GM18870 (cell line): ENCODE measurements around the gene SPTBN5.

Experiments used
- ATAC-seq: cut with Tn5 transposase; IDR thresholded peaks from one replicate; pipeline ENCODE4 v1.9.1; 2021; ENCODE audit warnings: moderate library complexity; ENCODE audit not compliant: unreplicated experiment

The SPTBN5 gene

GRCh38 chr15:41885321-41885720 lies 8.5 kb downstream of the SPTBN5 start:
- ATAC-seq, result no peak

DNA sequence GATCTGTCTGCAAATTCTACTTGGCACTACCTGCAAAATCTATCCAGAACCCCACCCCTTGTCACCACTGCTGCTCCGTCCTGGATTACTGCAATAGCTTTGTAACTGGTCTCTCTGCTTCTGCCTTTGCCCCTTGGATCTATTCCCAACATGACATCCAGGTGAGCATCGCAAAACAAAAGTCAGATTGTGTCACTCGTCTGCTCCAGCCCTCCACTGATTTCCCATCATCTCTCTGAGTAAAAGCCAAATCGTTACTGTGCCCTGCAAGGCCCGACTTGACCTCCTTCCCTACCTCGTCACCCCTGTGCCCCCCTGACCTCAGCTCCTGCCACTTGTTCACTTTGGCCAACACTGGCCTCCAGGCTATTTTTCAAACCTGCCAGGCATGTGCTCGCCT lies 9.4 kb downstream of the SPTBN5 start:
- no peak for ATAC-seq

DNA sequence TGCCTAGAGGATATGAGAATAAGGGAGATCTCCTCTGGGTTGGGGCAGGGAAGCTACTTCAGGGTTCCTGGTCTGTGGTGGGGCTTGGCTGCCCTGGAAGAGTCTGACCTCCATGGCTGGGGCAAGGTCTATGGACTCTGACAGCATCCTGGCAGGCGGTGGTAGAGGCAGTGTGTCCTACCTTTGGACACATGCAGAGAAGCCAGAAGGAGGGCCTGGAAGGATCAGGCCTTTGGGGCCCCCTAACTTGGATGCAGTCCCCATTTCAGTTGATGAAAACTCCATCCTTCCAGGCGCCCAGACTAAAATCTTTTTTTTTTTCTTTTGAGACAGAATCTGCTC lies 10.4 kb downstream of the SPTBN5 start:
- no peak for ATAC-seq

DNA sequence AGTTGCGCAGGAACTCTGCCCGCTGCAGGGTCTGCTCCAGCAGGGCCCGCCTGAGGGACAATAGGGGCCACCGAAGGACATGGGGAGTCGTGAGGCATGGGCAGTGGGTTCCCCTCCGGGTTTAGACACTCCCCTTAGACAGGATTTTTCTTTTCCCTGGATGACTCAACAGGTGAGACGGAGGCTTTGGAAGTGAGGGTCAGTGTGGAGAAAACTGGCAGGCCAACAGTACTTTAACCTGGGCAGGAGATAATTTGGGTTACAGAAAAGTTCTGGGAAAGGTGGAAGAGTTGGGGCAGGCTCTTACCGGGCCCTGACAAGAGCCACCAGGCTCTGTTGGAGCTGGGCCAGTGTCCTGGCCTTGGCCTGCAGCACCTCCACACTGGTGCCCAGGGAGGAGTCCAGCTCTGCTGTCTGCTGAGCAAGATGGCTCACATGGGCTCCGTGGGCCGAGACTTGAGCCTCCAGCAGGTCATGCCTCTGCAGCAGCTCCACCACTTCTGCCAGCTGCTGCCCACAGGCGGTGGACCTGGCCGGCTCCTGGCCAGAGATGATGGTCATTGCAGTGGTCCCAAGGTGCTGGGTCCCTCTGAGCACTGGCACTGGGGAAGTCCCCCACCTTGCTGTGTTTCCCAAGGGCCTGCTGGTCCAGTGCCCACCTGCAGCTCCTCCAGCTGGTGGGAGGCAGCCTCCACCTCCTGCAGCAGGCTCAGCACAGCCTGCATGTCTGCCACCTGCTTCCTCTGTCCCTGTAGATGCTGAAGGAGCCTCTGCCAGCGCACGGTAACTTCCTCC lies 11.0 kb downstream of the SPTBN5 start:
- ATAC-seq, result no peak

GRCh38 chr15:41881920-41882688 lies 11.7 kb downstream of the SPTBN5 start:
- ATAC-seq, result no peak

DNA sequence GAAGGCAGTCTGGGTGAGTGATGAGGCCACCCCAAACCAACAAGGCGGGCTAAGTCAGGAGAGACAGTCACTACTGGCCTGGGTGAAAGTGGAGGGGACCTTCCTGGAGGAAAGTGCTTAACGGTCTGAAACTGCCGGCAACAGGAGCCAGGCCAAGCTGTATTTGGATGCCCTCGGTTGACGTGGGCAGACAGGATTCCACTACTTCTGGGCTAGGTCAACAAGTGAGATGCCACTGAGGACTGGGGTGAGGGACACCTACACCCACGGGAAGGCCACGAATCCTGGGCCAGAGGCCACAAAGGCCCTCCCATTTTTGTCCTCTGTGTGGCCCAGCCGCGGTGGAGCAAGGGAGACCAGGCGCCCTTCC lies 12.3 kb downstream of the SPTBN5 start:
- ATAC-seq, result no peak

- no peak for ATAC-seq
These were observed 12.8 kb downstream of the SPTBN5 start for GRCh38 chr15:41881086-41881485.

DNA sequence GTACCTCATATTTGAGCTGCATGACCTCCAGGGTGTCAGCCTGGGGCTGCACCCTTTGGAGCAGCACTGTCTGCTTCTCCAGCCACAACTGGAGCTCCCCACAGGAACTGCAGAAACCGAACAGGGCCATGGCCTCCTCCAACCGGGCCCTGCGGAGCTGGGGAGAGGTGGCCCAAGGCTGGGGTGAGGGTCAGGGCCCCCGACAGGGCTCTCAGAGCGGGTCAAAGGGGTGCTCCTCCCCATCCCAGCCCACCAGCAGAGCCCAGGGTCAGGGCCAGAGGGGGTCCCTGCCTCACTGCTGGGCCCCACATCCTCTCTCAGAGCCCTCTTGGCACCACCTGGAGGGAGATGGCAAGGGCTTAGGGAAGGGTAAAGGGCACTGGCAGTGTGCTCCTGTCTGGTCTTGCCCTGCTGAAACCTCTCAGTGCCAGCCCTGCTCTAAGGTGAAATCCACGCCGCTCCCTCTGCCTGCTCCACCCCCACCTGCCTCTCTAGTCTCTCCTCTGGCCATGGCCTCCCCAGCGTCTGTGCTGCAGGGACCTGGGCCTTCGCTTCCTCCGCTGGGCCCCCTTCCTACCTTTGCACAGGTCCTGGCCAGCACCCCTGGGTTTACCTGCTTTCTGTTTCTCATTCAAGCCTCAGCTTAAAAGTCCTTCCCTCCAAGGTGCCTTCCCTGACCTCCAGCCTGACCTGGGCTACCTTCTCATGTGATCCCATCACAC lies 13.5 kb downstream of the SPTBN5 start:
- no peak for ATAC-seq

DNA sequence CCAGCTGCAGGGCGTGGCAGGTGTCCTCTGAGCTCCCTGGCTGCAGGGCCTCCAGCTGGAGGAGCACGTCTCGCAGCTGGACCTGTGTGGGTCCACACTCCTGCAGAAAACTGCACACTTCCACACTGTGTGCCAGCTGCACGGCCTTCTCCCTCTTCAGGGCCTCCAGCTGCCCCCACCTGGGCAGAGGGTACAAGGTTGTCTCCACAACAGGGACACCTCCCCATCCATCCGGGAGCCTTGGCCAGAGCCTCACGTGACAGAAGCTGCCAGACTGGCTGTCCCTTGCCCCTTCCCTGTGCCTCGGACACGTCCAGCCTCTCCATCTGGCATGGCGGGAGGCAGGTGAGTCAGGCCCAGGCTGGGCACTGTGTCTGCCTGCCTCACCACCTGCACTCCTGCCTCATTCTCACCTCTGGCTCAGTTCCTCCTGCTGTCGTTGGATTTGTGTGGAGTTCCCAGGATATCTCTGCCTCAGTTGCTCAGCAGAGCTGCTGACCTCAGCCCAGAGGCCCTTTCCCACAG lies 14.5 kb downstream of the SPTBN5 start:
- ATAC-seq, result no peak

- ATAC-seq, result no peak
These were observed 15.5 kb downstream of the SPTBN5 start for GRCh38 chr15:41878355-41878699.

DNA sequence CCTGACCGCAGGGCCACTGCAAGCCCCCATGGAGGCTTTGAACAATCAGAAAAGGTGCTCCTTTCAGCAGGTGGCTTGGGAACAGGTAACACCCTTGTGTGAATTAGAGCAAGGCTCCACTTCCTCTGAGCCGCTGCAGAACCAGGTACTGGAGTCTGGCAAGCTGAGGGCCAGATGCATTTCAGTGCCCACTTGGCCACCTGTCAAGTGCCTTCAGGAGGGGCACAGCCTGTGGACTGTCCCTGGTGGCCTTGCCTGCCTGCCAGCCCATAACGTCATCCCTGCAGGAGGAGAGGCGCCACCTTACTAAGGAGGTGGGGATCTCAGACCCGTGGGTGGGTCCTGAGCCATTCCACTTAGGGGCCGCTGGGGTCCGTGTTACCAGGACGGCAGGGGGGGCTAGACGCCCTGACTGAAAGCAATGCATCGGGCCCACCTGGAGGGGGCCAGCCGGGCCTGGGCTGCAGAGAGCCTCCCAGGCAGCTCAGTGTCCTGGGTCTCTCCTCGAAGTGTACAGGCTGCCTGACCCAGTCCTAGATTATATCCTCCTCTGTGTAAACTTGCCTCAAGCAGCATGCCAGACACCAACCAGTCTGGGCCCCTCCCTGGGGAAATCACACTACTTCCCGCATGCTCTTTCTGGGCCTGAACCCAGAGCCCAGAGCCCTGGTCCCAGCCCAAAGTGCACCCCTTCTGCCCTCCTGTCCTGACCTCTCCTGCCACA lies 16.1 kb downstream of the SPTBN5 start:
- no peak for ATAC-seq

- no peak for ATAC-seq
These were observed 17.2 kb downstream of the SPTBN5 start for GRCh38 chr15:41876689-41877088.

GRCh38 chr15:41876007-41876406 lies 17.8 kb downstream of the SPTBN5 start:
- no peak for ATAC-seq

DNA sequence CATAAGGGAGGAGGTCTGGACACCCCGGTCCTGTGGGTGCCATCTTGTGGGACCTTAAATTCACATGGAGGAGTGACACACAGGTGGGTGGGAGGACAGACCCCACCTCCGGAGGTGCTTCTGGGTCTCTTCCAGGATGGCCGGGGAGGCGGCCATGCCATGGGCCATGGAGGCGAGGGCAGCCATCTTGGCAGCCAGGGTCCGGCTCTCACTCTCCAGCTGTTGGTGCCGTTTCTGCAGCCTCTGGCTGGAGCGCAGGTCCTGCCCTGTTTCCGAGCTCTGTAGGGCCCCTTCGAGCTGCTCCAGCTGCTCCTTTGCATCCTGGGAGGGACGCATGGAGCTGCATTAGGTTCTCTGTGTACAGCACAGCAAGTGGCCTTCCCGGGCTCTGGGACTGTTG lies 19.1 kb downstream of the SPTBN5 start:
- no peak for ATAC-seq

GRCh38 chr15:41873711-41874110 lies 20.1 kb downstream of the SPTBN5 start:
- no peak for ATAC-seq

DNA sequence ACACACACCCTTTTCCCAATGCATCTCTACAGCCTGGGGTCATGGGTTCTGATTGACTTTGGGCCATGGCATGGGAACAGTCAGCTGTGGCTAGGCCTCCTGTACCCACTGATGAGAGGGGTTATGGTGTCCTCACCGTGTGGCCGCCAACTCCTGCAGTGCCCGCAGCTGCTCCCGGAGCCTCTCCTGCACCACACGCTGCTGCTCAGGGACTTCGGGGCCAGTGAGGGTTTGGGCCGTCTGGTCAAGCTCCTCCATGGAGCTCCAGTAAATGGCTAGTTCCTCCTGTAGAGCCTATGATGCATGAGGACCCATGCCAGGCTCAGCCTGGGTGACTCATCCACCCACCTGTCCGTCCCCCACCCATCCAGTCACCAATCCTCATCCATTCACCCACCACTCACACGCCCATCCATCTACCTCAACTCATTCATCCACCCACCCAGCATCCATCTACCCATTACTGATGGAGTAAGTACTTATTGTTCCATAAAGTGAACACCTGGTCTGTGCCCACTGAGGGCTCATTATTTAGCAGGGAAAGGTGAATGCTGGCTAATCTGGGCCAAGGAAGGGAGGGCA lies 21.6 kb downstream of the SPTBN5 start:
- ATAC-seq, result no peak

DNA sequence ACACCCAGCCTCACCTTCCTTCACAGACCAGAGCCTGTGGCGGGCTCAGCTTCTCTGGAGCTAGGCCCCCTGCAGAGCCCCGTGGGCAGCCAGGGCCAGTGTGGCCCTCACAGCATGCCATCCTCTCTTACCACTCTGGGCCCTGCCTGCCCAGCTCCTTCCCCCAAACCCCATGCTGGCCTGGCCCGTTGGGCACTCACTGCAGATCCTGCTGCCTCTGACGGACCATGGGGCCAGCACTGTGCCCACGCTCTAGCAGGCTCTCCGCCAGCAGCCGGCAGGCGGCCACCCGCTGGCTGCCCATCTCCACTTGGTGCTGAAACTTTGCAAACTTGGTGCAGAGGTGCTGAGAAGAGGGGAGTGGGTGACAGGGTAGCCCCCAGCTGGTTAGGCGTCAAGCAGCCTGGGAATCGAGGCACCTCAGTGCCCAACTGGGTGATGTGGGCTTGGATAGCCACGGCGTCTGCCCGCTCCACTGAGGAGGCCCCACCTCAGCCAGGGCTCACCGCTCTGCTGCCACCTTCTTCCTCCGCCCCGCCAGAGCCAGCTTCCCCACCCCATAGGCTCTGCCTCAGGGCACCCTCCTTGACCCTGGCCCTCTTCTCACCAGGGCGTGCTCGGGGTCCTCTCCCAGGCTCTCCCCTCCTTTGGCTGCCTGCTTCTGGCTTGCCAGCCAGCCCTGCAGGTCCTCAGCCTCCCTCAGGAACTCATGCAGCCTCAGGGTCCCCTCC lies 22.5 kb downstream of the SPTBN5 start:
- ATAC-seq, result no peak

GRCh38 chr15:41870689-41871081 lies 23.2 kb downstream of the SPTBN5 start:
- no peak for ATAC-seq

- no peak for ATAC-seq
These were observed 23.8 kb downstream of the SPTBN5 start for GRCh38 chr15:41869770-41870688.
